CD14-positive monocyte (primary cell): ENCODE measurements around the gene TEX19. TPM values are rescaled to one million over a fixed set of nuclear protein-coding genes. Genes with fewer than 3 reads are reported as not detected.

Experiments
- DNase-seq, 3 donors: peaks; one replicate each; pipeline ENCODE4 v3.0.0-alpha.2; 2011 to 2022
- H2AFZ ChIP-seq: 2 replicates; pipeline ENCODE4 v1.6.0; 2012; ENCODE audit warnings: mild to moderate bottlenecking, low read depth, low read length, inconsistent platforms; ENCODE audit not compliant: insufficient read depth, poor library complexity, severe bottlenecking
- H3K27ac ChIP-seq, 2 donors: 1 replicate in 1 of 2; 2 replicates in 1 of 2; pipeline ENCODE4 v1.5.1; 2012 to 2013; ENCODE audit warnings: low read length in 2 of 2, control low read depth in 1 of 2, inconsistent platforms in 1 of 2, low read depth in 1 of 2, mild to moderate bottlenecking in 1 of 2
- H3K27me3 ChIP-seq, 2 donors: one replicate each; pipeline versions ENCODE4 v1.6.0 to v1.6.1; 2011 to 2013; ENCODE audit warnings: low read length in 2 of 2; ENCODE audit not compliant: control insufficient read depth in 2 of 2, insufficient read depth in 2 of 2
- H3K36me3 ChIP-seq, 2 donors: replicated peaks in 1 of 2; 1 replicate in 1 of 2; 2 replicates in 1 of 2; pipeline versions ENCODE4 v1.5.1 to v1.6.1; 2012 to 2013; ENCODE audit warnings: low read length in 2 of 2, control low read depth in 1 of 2, inconsistent platforms in 1 of 2, mild to moderate bottlenecking in 1 of 2; ENCODE audit not compliant: insufficient read depth in 2 of 2, control insufficient read depth in 1 of 2
- H3K4me1 ChIP-seq, 2 donors: 1 replicate in 1 of 2; 2 replicates in 1 of 2; pipeline versions ENCODE4 v1.5.1 to v1.6.1; 2012 to 2013; ENCODE audit warnings: low read length in 2 of 2, control low read depth in 1 of 2, inconsistent platforms in 1 of 2, mild to moderate bottlenecking in 1 of 2, moderate library complexity in 1 of 2; ENCODE audit not compliant: insufficient read depth in 2 of 2, control insufficient read depth in 1 of 2
- H3K4me2 ChIP-seq: replicated peaks from 2 replicates; pipeline ENCODE3; 2012; ENCODE audit warnings: low read length, moderate library complexity, mild to moderate bottlenecking; ENCODE audit not compliant: poor library complexity, severe bottlenecking; ENCODE audit errors: extremely low read depth
- H3K4me3 ChIP-seq, 3 experiments: fragments of 200-600 bp in 1 of 3; sonication (generic) in 1 of 3; replicated peaks in 1 of 3; 1 replicate in 2 of 3; 2 replicates in 1 of 3; pipeline ENCODE4 v1.5.1; 2011 to 2013; ENCODE audit warnings: low read length in 3 of 3, mild to moderate bottlenecking in 3 of 3, control low read depth in 2 of 3, low read depth in 2 of 3, inconsistent platforms in 1 of 3, moderate library complexity in 1 of 3
- H3K79me2 ChIP-seq: 2 replicates; pipeline ENCODE4 v1.6.0; 2012; ENCODE audit warnings: mild to moderate bottlenecking, control low read depth, inconsistent platforms, low read length, moderate library complexity; ENCODE audit not compliant: insufficient read depth
- H3K9ac ChIP-seq: 2 replicates; pipeline ENCODE4 v1.6.0; 2017; ENCODE audit warnings: low read length, mild to moderate bottlenecking; ENCODE audit not compliant: insufficient read depth, poor library complexity, severe bottlenecking
- H3K9me3 ChIP-seq, 2 donors: replicated peaks in 1 of 2; 1 replicate in 1 of 2; 2 replicates in 1 of 2; pipeline versions ENCODE4 v1.5.1 to v1.6.1; 2012 to 2013; ENCODE audit warnings: low read length in 2 of 2, control low read depth in 1 of 2; ENCODE audit not compliant: control insufficient read depth in 1 of 2, insufficient read depth in 1 of 2
- H4K20me1 ChIP-seq: 2 replicates; pipeline ENCODE4 v1.6.0; 2012; ENCODE audit warnings: mild to moderate bottlenecking, low read length, control low read depth, moderate library complexity; ENCODE audit not compliant: insufficient read depth
- H3K27ac Mint-ChIP-seq, 7 donors: one replicate each; pipeline ENCODE4 v1.8.0; 2020; ENCODE audit warnings: mild to moderate bottlenecking in 7 of 7, mixed read lengths in 7 of 7, moderate library complexity in 6 of 7, inconsistent platforms in 2 of 7
- H3K27me3 Mint-ChIP-seq, 3 donors: one replicate each; pipeline ENCODE4 v1.8.0; 2021 to 2022; ENCODE audit warnings: low read depth in 3 of 3, mild to moderate bottlenecking in 3 of 3, mixed read lengths in 3 of 3, moderate library complexity in 3 of 3, inconsistent platforms in 1 of 3
- H3K36me3 Mint-ChIP-seq, 2 donors: one replicate each; pipeline ENCODE4 v1.8.0; 2020; ENCODE audit warnings: mixed read lengths in 2 of 2, inconsistent platforms in 1 of 2, mild to moderate bottlenecking in 1 of 2
- H3K4me1 Mint-ChIP-seq: one replicate; pipeline ENCODE4 v1.8.0; 2020; ENCODE audit warnings: mild to moderate bottlenecking, mixed read lengths
- H3K4me3 Mint-ChIP-seq, 2 donors: one replicate each; pipeline ENCODE4 v1.8.0; 2020; ENCODE audit warnings: mild to moderate bottlenecking in 2 of 2, mixed read lengths in 2 of 2, moderate library complexity in 1 of 2
- H3K9me3 Mint-ChIP-seq, 7 donors: one replicate each; pipeline ENCODE4 v1.8.0; 2020 to 2022; ENCODE audit warnings: mixed read lengths in 7 of 7, mild to moderate bottlenecking in 6 of 7, moderate library complexity in 6 of 7, inconsistent platforms in 2 of 7
- WGBS: methylation state at CpG from one replicate; pipeline ENCODE4 v1.1.5; 2013; ENCODE audit warnings: missing lambda C conversion rate; ENCODE audit not compliant: insufficient coverage; 5-methylcytosine and 5-hydroxymethylcytosine counted together
- intact Hi-C, 2 donors: fragments of 100-400 bp; cut with micrococcal nuclease; formaldehyde crosslinking; loops; one replicate each; pipeline versions ENCODE4 v1.15.0 to v1.15.1; 2023
- polyA plus RNA-seq, 3 donors: library from polyadenylated mRNA; depleted of rRNA in 1 of 3; unstranded in 2 of 3; stranded (reverse) in 1 of 3; fragments of 300-500 nt in 2 of 3; fragments of >200 nt in 1 of 3; fragmentation: Illumina TruSeq in 2 of 3; gene quantifications; 1 replicate in 2 of 3; 2 replicates in 1 of 3; pipeline ENCODE4 v1.2.3, GENCODE V29; 2012 to 2021
- TF ChIP-seq, protein P1 (sequence below): fragments of 200-600 bp; IDR thresholded peaks from one replicate; pipeline ENCODE4 v1.8.0; 2022; ENCODE audit warnings: antibody characterized with exemption, mild to moderate bottlenecking

The TEX19 gene
- polyA plus RNA-seq, 3 donors: not detected

GRCh38 chr17:82403662-82404660, 44.9 kb downstream of the TEX19 start:
- Mint-ChIP-seq H3K27me3 (peaks cover 1 to 6% (median 2%) of the 10 kb centered on the region in 3 donors), H3K4me1 (peaks cover 40% of the 10 kb centered on the region), H3K4me3 (no peak overlapping the region), H3K9me3 (no peaks in the 10 kb centered on the region), H3K27ac (peak overlapping the region in 1 of 7 donors; percentile 75), H3K36me3 (peaks cover 37 to 53% of the 10 kb centered on the region in 2 donors)
- H3K9ac ChIP-seq: no peak overlapping the region
- H2AFZ ChIP-seq: no peak overlapping the region
- no peaks in the 10 kb centered on the region for H4K20me1 ChIP-seq
- peaks cover 32 to 35% of the 10 kb centered on the region in 2 donors for H3K4me1 ChIP-seq
- H3K36me3 ChIP-seq: peaks cover 16 to 34% of the 10 kb centered on the region in 2 donors
- H3K4me3 ChIP-seq: no peak overlapping the region
- H3K27me3 ChIP-seq: no peaks in the 10 kb centered on the region
- no peaks in the 10 kb centered on the region for H3K9me3 ChIP-seq
- WGBS: 97% methylated on average over 62 of the region's 67 CpGs
- no peak overlapping the region for H3K27ac ChIP-seq
- DNase-seq: no peak
- intact Hi-C loops: no loop called here
- no peak overlapping the region for H3K4me2 ChIP-seq
- no peaks in the 10 kb centered on the region for H3K79me2 ChIP-seq
- TF ChIP-seq, protein P1, sequence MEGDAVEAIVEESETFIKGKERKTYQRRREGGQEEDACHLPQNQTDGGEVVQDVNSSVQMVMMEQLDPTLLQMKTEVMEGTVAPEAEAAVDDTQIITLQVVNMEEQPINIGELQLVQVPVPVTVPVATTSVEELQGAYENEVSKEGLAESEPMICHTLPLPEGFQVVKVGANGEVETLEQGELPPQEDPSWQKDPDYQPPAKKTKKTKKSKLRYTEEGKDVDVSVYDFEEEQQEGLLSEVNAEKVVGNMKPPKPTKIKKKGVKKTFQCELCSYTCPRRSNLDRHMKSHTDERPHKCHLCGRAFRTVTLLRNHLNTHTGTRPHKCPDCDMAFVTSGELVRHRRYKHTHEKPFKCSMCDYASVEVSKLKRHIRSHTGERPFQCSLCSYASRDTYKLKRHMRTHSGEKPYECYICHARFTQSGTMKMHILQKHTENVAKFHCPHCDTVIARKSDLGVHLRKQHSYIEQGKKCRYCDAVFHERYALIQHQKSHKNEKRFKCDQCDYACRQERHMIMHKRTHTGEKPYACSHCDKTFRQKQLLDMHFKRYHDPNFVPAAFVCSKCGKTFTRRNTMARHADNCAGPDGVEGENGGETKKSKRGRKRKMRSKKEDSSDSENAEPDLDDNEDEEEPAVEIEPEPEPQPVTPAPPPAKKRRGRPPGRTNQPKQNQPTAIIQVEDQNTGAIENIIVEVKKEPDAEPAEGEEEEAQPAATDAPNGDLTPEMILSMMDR: no peak

DNA sequence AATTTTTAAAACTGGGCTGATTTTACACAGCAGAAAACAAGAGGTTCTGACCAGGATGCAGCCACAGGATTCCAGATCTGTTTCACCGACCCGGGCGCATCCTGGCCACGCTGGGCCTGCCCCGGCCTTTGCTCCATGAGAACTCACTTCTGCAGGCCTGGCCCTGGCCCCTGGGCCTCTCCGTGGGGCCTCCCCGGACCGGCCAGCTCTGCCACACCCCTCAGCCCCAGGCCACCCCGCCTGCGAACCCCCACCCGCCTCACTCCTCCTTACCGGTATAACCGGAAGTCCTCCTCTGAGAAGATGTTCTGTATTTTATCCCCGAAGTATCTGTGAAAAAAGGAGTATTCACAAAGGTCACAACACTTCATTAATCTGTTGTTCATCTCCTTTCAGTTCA, 46.0 kb downstream of the TEX19 start:
- Histone ChIP-seq H2AFZ (no peak overlapping the region), H4K20me1 (peaks cover 2% of the 10 kb centered on the region), H3K9me3 (no peaks in the 10 kb centered on the region), H3K79me2 (no peaks in the 10 kb centered on the region), H3K9ac (no peak overlapping the region), H3K27ac (no peak overlapping the region), H3K27me3 (no peaks in the 10 kb centered on the region), H3K4me2 (no peak overlapping the region), H3K4me3 (no peak overlapping the region), H3K36me3 (peaks cover 16 to 44% of the 10 kb centered on the region in 2 donors), H3K4me1 (peaks cover 21 to 25% of the 10 kb centered on the region in 2 donors)
- DNase-seq: no peak
- 97% methylated on average over 13 of the region's 14 CpGs for WGBS
- Mint-ChIP-seq H3K9me3 (no peaks in the 10 kb centered on the region), H3K36me3 (peaks cover 41 to 52% of the 10 kb centered on the region in 2 donors), H3K27ac (no peak overlapping the region), H3K4me1 (peaks cover 29% of the 10 kb centered on the region), H3K27me3 (peaks cover 0 to 5% (median 1%) of the 10 kb centered on the region in 3 donors), H3K4me3 (no peak overlapping the region)
- TF ChIP-seq, protein P1: no peak
- intact Hi-C loops: no loop called here
